HG03558 (cell line): ENCODE measurements around the gene PRR5.

ENCODE experiments used
- ATAC-seq: cut with Tn5 transposase; IDR thresholded peaks from one replicate; pipeline ENCODE4 v1.9.1; 2021; ENCODE audit warnings: moderate number of reproducible peaks; ENCODE audit not compliant: unreplicated experiment; ENCODE audit errors: extremely low read depth

Gene PRR5

GRCh38 chr22:44691796-44692661, 10.0 kb upstream of the PRR5 start:
- no peak for ATAC-seq

- ATAC-seq = no peak
These were observed 9.4 kb upstream of the PRR5 start for GRCh38 chr22:44692662-44693007.

GRCh38 chr22:44693145-44693544, 8.9 kb upstream of the PRR5 start:
- no peak for ATAC-seq

- no peak for ATAC-seq
These were observed 8.2 kb upstream of the PRR5 start for GRCh38 chr22:44693756-44694155.

- no peak for ATAC-seq
These were observed 4.4 kb upstream of the PRR5 start for GRCh38 chr22:44697423-44698141.

- ATAC-seq = no peak
These were observed 3.2 kb upstream of the PRR5 start for GRCh38 chr22:44698531-44699421.

DNA sequence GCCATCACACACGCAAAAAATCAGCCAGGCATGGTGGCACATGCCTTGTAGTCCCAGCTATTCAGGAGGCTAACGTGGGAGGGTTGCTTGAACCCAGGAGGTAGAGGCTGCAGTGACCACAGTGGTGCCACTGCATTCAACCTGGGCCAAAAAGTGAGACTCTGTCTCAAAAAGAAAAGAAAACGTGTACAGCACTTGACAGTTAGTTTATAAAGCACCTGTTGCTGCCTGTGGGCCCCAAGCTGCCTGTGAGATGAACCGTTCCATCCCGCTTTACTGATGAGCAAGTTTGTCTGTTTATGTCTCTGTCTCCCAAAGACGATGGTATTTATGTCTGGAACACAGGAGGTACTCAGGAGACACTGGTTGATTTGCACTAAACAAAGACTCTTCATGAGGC, 1.5 kb upstream of the PRR5 start:
- ATAC-seq = no peak

GRCh38 chr22:44701187-44701790, 715 bp upstream of the PRR5 start:
- ATAC-seq = no peak

- ATAC-seq = no peak
These were observed 635 bp downstream of the PRR5 start for GRCh38 chr22:44702479-44703198.

DNA sequence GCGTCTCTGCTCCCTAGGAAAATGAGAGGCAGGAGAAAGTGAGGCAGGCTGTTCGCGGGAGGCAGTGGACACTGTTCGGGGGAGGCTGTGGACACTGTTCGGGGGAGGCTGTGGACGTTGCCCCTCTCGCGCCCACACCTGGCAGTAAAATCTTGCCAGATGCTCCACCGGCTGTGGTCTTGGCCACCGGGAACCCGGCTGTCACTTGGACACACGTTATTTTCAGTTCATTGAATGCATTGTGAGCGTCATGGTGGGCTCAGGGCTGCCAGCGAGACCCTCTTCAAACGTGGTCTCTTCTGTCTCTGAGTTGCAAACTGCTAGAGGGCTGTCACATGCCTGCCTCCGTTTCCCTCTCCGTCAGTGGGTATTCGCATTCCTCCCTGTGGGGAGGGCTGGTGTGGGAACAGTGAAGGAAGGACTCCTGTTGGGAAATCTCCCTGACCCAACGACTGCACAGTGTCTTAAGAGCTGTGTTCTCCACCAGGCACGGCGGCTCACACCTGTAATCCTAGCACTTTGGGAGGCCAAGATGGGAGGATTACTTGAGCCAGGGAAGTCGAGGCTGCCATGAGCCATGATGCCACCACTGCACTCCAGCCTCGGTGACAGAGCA, 1.4 kb downstream of the PRR5 start:
- ATAC-seq = no peak

- ATAC-seq = no peak
These were observed 2.4 kb downstream of the PRR5 start for GRCh38 chr22:44704159-44705021.

- no peak for ATAC-seq
These were observed 3.0 kb downstream of the PRR5 start for GRCh38 chr22:44705022-44705297.

DNA sequence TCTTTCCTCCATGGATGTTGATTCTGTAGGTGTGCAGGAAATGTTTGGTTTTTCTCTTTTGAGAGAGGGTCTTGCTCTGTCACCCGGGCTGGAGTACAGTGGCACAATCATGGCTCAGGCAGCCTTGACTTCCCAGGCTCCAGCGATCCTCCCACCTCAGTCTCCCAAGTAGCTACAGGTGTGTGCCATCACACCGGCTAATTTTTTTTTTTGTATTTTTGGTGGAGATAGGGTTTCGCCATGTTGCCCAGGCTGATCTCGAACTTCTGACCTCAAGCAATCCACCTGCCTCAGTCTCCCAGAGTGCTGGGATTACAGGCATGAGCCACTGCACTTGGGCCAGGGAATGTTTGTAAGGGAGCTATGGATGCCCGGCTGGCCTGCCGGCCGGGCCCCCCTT, 4.5 kb downstream of the PRR5 start:
- ATAC-seq = no peak

GRCh38 chr22:44707178-44707577, 5.2 kb downstream of the PRR5 start:
- ATAC-seq = no peak

- ATAC-seq = no peak
These were observed 5.7 kb downstream of the PRR5 start for GRCh38 chr22:44707752-44708151.

GRCh38 chr22:44709881-44710392, 7.9 kb downstream of the PRR5 start:
- no peak for ATAC-seq

DNA sequence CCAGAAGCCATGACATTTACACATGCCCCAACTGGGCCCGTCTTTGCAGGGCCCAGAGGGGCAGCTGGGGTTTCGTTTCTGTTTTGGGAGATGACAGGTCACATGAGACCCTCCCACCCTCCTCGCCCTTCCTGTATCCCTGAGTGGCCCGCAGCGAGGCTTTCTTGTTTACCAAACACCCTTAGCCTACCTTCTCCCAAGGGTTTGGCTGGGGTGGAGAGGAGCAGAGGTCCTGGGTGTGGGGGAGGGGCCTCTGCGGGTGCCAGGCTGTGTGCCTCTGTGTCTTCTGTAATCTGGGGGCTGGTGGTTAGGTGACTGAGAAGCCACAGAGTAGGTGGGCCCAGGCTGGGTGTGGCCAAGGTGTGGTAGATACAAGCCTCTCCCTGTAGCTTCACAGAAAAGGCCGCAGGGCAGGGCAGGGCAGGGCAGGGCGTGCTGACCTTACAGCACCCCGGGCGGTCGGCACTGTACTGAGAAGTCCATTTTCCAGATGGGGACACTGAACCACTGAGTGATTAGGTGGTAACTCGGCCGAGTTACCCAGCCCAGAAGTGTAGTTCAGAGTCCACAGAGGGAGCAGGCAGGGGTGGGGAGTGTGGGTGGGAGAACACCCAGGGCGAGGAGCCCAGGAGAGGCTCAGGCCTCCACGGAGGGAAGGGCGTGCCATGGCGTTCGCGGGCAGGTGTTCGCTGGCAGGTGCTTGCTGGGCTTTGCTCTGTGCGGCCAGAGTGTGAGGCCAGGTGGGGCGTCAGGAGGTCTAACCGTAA, 8.7 kb downstream of the PRR5 start:
- no peak for ATAC-seq

DNA sequence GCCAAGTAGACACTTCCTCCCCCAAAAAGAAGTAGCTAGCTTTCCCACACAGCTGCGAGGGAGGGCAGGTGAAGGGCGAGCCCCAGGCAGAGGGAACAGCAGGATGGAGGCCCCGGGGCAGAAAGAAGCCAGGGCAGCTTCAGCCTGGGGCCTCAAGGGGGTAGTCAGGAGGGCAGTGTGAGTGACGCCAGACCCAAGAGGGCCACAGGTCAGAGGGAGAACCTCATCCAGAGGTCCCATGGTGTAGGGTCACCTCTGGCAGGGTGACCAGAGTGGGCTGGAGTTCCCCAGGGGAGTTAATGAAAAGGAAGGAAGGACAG, 9.2 kb downstream of the PRR5 start:
- ATAC-seq = no peak
